Stomach (tissue), 9 donors: ENCODE measurements around the gene ATP6V0A4. TPM values are rescaled to one million over a fixed set of nuclear protein-coding genes. Genes with fewer than 3 reads are reported as not detected.

ENCODE experiments used
- DNase-seq, 2 donors: peaks; one replicate each; pipeline versions ENCODE4 v3.0.0 to v3.0.0-alpha.2; 2013 to 2019
- H3K27ac ChIP-seq, 5 donors: fragments of 200-600 bp in 4 of 5; sonication (generic) in 4 of 5; one replicate each; pipeline ENCODE4 v1.5.1; 2013 to 2019; ENCODE audit warnings: mild to moderate bottlenecking in 1 of 5, moderate library complexity in 1 of 5
- H3K27me3 ChIP-seq, 3 donors: fragments of 200-600 bp; sonication (generic); one replicate each; pipeline ENCODE4 v1.5.1; 2017 to 2019; ENCODE audit warnings: mixed run types in 1 of 3
- H3K36me3 ChIP-seq, 4 donors: fragments of 200-600 bp; sonication (generic); 1 replicate in 3 of 4; 2 replicates in 1 of 4; pipeline ENCODE4 v1.5.1; 2016 to 2019
- H3K4me1 ChIP-seq, 4 donors: fragments of 200-600 bp; sonication (generic); one replicate each; pipeline ENCODE4 v1.5.1; 2016 to 2019
- H3K4me3 ChIP-seq, 4 donors: fragments of 200-600 bp; sonication (generic) in 3 of 4; one replicate each; pipeline ENCODE4 v1.5.1; 2016 to 2019; ENCODE audit warnings: mild to moderate bottlenecking in 1 of 4
- H3K9me3 ChIP-seq, 4 donors: fragments of 200-600 bp; sonication (generic); one replicate each; pipeline ENCODE4 v1.5.1; 2016 to 2019
- EP300 ChIP-seq: sonication (generic); formaldehyde crosslinking; IDR thresholded peaks from one replicate; pipeline ENCODE4 v1.6.1; 2017; ENCODE audit warnings: antibody characterized with exemption
- POLR2A ChIP-seq, 4 donors: fragments of 450-650 bp; IDR thresholded peaks; one replicate each; pipeline ENCODE4 v1.6.1; 2016; ENCODE audit warnings: antibody characterized with exemption in 4 of 4, control low read depth in 2 of 4, mild to moderate bottlenecking in 1 of 4, moderate library complexity in 1 of 4
- POLR2AphosphoS5 ChIP-seq, 3 donors: sonication (generic); formaldehyde crosslinking; IDR thresholded peaks; one replicate each; pipeline ENCODE4 v1.6.1; 2016; ENCODE audit warnings: antibody characterized with exemption in 3 of 3
- WGBS, 5 donors: extraction: QIAGEN DNeasy Blood & Tissue Kit in 3 of 5; methylation state at CpG; one replicate each; pipeline versions ENCODE4 v1.1.5 to v1.1.7; 2013 to 2018; 5-methylcytosine and 5-hydroxymethylcytosine counted together
- intact Hi-C: fragments of 100-400 bp; cut with DNase I; formaldehyde crosslinking; loops from one replicate; pipeline ENCODE4 v1.15.1; 2023; ENCODE audit warnings: low total_unique reads
- polyA plus RNA-seq, 3 donors: library from polyadenylated mRNA; stranded (reverse); fragments of 200-250 nt; gene quantifications; one replicate each; pipeline ENCODE4 v1.2.3, GENCODE V29; 2013
- total RNA-seq, 5 donors: library from RNA; depleted of rRNA; stranded (reverse); fragments of >200 nt; gene quantifications; one replicate each; pipeline versions ENCODE4 v1.1.0 to v1.2.3, GENCODE V29; 2014 to 2016
- TF ChIP-seq, protein P1 (sequence below), 7 experiments: fragments of 450-650 bp in 4 of 7; fragments of 200-600 bp in 3 of 7; sonication (generic) in 3 of 7; IDR thresholded peaks; one replicate each; pipeline ENCODE4 v1.5.1; 2016 to 2019; ENCODE audit warnings: antibody characterized with exemption in 7 of 7, control low read depth in 2 of 7, mild to moderate bottlenecking in 1 of 7
- donor health status: healthy with polysubstance abuse.
- donor health status: Bipolar disorder and iron deficiency.
- donor health status: healthy.

Gene ATP6V0A4
- total and polyA plus RNA-seq, 8 donors, result 1.0 TPM; not detected in 7

DNA sequence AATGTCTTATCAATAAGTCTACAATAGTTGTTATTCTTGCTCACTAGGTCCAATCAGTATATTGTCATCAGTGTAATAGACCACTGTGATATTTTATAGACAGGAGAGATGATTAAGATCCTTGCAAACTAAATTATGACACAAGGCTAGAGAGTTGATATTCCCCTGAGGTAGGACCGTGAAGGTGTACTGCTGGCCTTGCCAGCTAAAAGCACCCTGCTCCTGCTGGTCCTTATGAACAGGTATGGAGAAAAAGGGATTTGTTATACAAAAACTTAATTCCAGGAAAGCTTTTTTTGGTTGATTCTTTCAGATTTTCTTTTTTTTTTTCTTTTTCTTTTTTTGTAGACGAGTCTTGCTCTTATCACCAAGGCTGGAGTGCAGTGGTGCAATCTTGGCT lies 17.0 kb downstream of the ATP6V0A4 start:
- no peak for DNase-seq

DNA sequence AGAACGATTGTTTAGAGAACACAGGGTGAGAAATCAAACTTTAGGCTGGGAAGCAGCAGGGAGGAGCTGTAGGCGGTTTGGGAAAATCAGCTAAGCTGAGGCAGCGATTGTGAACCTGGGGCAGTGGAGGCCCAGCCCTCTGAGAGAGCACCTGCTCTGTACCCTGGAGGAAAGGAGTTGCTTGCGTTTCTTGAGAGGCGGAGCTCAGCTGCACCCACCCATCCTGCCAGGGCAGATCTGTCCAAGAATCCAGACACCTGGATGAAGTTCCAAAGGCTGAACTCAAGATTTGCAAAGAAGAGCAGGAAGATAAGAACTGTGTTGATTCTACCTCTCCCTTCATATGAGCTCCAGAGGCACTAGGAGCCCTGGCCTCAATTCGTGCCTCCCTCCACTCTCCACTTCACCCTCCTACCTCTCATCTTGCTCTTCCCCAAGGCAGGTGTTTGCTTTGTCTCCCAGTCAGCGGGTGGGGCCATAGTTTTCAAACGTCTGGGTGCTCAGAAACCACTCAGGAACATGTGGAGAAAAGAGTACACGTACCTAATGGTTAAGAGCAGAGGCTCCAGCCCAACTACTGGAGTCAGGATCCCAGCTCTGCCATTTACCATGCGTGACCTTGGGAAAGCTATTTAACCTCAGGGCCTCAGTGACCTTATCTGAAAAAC lies 21.7 kb downstream of the ATP6V0A4 start:
- DNase-seq, result no peak
- 54 to 63% (median 61%) methylated on average over 10 of the region's 10 CpGs for WGBS, 5 donors
- intact Hi-C loops, result no loop called here

More for the DNA sequence above, 17.0 kb downstream of the ATP6V0A4 start:
- WGBS, 5 donors, result 76 to 93% (median 87%) methylated on average over 2 of the region's 2 CpGs
- TF ChIP-seq POLR2AphosphoS5 (IDR thresholded peaks at IDR 0.05) (no peak), EP300 (no peak), POLR2A (IDR thresholded peaks at IDR 0.05) (no peak)
- TF ChIP-seq, protein P1, sequence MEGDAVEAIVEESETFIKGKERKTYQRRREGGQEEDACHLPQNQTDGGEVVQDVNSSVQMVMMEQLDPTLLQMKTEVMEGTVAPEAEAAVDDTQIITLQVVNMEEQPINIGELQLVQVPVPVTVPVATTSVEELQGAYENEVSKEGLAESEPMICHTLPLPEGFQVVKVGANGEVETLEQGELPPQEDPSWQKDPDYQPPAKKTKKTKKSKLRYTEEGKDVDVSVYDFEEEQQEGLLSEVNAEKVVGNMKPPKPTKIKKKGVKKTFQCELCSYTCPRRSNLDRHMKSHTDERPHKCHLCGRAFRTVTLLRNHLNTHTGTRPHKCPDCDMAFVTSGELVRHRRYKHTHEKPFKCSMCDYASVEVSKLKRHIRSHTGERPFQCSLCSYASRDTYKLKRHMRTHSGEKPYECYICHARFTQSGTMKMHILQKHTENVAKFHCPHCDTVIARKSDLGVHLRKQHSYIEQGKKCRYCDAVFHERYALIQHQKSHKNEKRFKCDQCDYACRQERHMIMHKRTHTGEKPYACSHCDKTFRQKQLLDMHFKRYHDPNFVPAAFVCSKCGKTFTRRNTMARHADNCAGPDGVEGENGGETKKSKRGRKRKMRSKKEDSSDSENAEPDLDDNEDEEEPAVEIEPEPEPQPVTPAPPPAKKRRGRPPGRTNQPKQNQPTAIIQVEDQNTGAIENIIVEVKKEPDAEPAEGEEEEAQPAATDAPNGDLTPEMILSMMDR (IDR thresholded peaks at IDR 0.05), result no peak
- Histone ChIP-seq H3K27ac (no peak overlapping the region), H3K27me3 (no peaks in the 10 kb centered on the region), H3K36me3 (no peaks in the 10 kb centered on the region), H3K4me3 (no peak overlapping the region), H3K9me3 (peaks cover 0 to 4% (median 0%) of the 10 kb centered on the region in 4 donors), H3K4me1 (no peaks in the 10 kb centered on the region)
- intact Hi-C loops, result no loop called here

DNA sequence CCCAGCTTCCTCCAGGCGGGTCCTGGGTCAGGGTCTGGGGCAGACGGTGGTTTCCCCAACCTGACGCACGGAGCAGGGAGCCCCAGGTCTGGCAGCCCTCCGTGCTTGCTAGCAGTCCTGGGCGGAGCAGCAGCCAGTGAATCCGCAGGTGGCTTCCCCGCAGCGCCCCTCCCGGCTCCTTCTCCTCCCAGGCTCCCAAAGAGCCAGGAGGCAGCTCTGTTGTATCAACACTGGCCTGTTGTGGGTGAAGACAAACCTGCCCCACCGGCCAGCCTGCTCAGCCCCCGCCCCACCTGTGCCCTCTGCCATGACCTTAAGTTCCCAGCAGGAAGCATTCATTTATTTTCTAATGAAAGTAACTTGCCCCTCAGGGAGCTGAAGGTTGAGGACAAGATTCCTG lies 24.2 kb downstream of the ATP6V0A4 start:
- Histone ChIP-seq H3K27me3 (peaks cover 0 to 15% (median 0%) of the 10 kb centered on the region in 3 donors), H3K4me3 (no peak overlapping the region), H3K36me3 (no peaks in the 10 kb centered on the region), H3K4me1 (no peaks in the 10 kb centered on the region), H3K9me3 (no peaks in the 10 kb centered on the region), H3K27ac (no peak overlapping the region)
- intact Hi-C loops, result no loop called here
- peak in 1 of 2 donors; percentile 54 for DNase-seq
- TF ChIP-seq EP300 (no peak), POLR2AphosphoS5 (IDR thresholded peaks at IDR 0.05) (no peak), POLR2A (IDR thresholded peaks at IDR 0.05) (no peak)
- TF ChIP-seq, protein P1 (IDR thresholded peaks at IDR 0.05), result no peak
- WGBS, 5 donors, result 28 to 54% (median 39%) methylated on average over 9 to 12 of the region's 12 CpGs

More for the DNA sequence above, 21.7 kb downstream of the ATP6V0A4 start:
- H3K27me3 ChIP-seq, result peaks cover 0 to 15% (median 0%) of the 10 kb centered on the region in 3 donors
- H3K4me1 ChIP-seq, result no peaks in the 10 kb centered on the region
- H3K9me3 ChIP-seq, result no peaks in the 10 kb centered on the region
- H3K36me3 ChIP-seq, result no peaks in the 10 kb centered on the region
- H3K27ac ChIP-seq, result no peak overlapping the region
- H3K4me3 ChIP-seq, result no peak overlapping the region
- no peak for TF ChIP-seq POLR2AphosphoS5 (IDR thresholded peaks at IDR 0.05)
- no peak for TF ChIP-seq POLR2A (IDR thresholded peaks at IDR 0.05)

DNA sequence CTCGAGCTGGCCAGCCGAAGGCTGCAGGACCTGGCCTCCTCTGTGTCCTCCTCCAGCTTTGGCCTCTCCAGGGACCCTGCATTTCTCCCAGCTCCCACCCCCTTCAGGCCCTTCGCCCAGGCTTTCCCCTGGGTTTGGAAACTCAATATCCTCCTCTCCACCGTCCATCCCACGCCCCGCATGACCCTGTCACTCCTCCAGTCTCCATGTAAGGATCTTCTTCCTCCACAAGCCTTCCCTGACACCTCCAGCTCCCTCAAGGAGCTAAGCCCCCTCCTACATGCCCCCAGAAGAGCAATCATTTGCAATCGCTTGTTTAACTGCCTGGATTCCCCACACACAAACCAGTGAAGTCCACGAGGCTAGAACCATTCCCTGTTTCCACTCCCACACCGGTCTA lies 24.8 kb downstream of the ATP6V0A4 start:
- 81 to 89% (median 88%) methylated on average over 9 of the region's 9 CpGs for WGBS, 5 donors
- intact Hi-C loops, result no loop called here
- TF ChIP-seq, protein P1 (IDR thresholded peaks at IDR 0.05), result no peak
- TF ChIP-seq POLR2A (IDR thresholded peaks at IDR 0.05) (no peak), POLR2AphosphoS5 (IDR thresholded peaks at IDR 0.05) (no peak), EP300 (no peak)
- no peak overlapping the region for H3K4me3 ChIP-seq
- no peak overlapping the region for H3K27ac ChIP-seq
- peaks cover 0 to 15% (median 0%) of the 10 kb centered on the region in 3 donors for H3K27me3 ChIP-seq
- no peaks in the 10 kb centered on the region for H3K9me3 ChIP-seq
- DNase-seq, result no peak
- H3K4me1 ChIP-seq, result no peaks in the 10 kb centered on the region
- H3K36me3 ChIP-seq, result no peaks in the 10 kb centered on the region

DNA sequence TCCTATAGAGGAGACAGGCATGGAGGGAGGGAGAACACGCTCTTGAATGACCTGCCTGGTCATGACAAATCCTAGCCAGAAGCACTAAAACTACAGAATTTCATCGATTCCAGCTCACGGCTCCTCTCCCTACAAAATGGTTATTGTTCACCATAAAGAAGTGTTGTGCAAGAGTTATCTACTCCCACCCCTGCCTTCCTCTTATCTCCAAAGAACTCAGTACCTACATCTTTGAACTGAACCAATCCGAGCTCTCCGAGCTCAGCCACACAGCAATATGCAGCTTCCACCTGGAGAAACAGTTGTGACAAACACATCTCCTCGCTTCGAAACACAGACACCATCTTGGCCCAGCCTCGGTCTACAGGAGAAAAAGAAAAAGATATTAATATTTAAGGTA lies 27.1 kb downstream of the ATP6V0A4 start:
- H3K36me3 ChIP-seq, result no peaks in the 10 kb centered on the region
- DNase-seq, result no peak
- 84 to 90% (median 87%) methylated on average over 8 of the region's 8 CpGs for WGBS, 5 donors
- H3K27me3 ChIP-seq, result peaks cover 0 to 15% (median 0%) of the 10 kb centered on the region in 3 donors
- H3K27ac ChIP-seq, result no peak overlapping the region
- no peaks in the 10 kb centered on the region for H3K9me3 ChIP-seq
- no peak overlapping the region for H3K4me3 ChIP-seq
- H3K4me1 ChIP-seq, result no peaks in the 10 kb centered on the region
- TF ChIP-seq POLR2AphosphoS5 (IDR thresholded peaks at IDR 0.05) (no peak), EP300 (no peak), POLR2A (IDR thresholded peaks at IDR 0.05) (no peak)
- TF ChIP-seq, protein P1 (IDR thresholded peaks at IDR 0.05), result no peak
- intact Hi-C loops, result no loop called here
